Measurements from ENCODE around the gene ANGPTL4.
"Not testable (repeated sequence)": the region's sequence is repeated elsewhere in the genome, so short reads cannot be mapped to it uniquely, and the experiment has no call there.

The ANGPTL4 gene

GRCh38 chr19:8389891-8390616 lies 26.1 kb downstream of the ANGPTL4 start, which contains the start of gene RAB11B:
TSS of gene RAB11B (plus strand) at chr19:8390360. CDS start at chr19:8390417, 57 bp downstream.
- DNase-seq (ENCODE audit: low read depth) = peak; percentile 97

- peak; percentile 87 for DNase-seq (ENCODE audit: low read depth)
Measured at GRCh38 chr19:8390617-8390981, 26.6 kb downstream of the ANGPTL4 start.

GRCh38 chr19:8391198-8392016 lies 27.5 kb downstream of the ANGPTL4 start:
- DNase-seq (ENCODE audit: low read depth) = no peak

GRCh38 chr19:8392017-8392591 lies 28.1 kb downstream of the ANGPTL4 start:
- no peak for DNase-seq (ENCODE audit: low read depth)

- DNase-seq (ENCODE audit: low read depth) = no peak
Measured at GRCh38 chr19:8393192-8393870, 29.4 kb downstream of the ANGPTL4 start.

GRCh38 chr19:8393871-8394250 lies 29.9 kb downstream of the ANGPTL4 start:
- no peak for DNase-seq (ENCODE audit: low read depth)

GRCh38 chr19:8395621-8396082 lies 31.7 kb downstream of the ANGPTL4 start:
- DNase-seq (ENCODE audit: low read depth) = no peak

GRCh38 chr19:8396185-8396562 lies 32.2 kb downstream of the ANGPTL4 start:
- DNase-seq (ENCODE audit: low read depth) = no peak

- peak; percentile 47 for DNase-seq (ENCODE audit: low read depth)
Measured at GRCh38 chr19:8396563-8397203, 32.7 kb downstream of the ANGPTL4 start.

- DNase-seq (ENCODE audit: low read depth) = no peak
Measured at GRCh38 chr19:8397271-8397670, 33.3 kb downstream of the ANGPTL4 start.

GRCh38 chr19:8397746-8398310 lies 33.9 kb downstream of the ANGPTL4 start:
- no peak for DNase-seq (ENCODE audit: low read depth)

GRCh38 chr19:8398311-8398771 lies 34.4 kb downstream of the ANGPTL4 start:
- DNase-seq (ENCODE audit: low read depth) = no peak

- DNase-seq (ENCODE audit: low read depth) = no peak
Measured at GRCh38 chr19:8399681-8400188, 35.8 kb downstream of the ANGPTL4 start.

GRCh38 chr19:8401981-8402411 lies 38.0 kb downstream of the ANGPTL4 start:
- DNase-seq (ENCODE audit: low read depth) = no peak

- no peak for DNase-seq (ENCODE audit: low read depth)
Measured at GRCh38 chr19:8403098-8403819, 39.3 kb downstream of the ANGPTL4 start.

GRCh38 chr19:8403820-8404109 lies 39.8 kb downstream of the ANGPTL4 start:
- DNase-seq (ENCODE audit: low read depth) = no peak

GRCh38 chr19:8404391-8405151 lies 40.6 kb downstream of the ANGPTL4 start:
- no peak for DNase-seq (ENCODE audit: low read depth)

GRCh38 chr19:8410718-8411117 lies 46.8 kb downstream of the ANGPTL4 start:
- not testable (repeated sequence) for DNase-seq (ENCODE audit: low read depth)

- DNase-seq (ENCODE audit: low read depth) = peak; percentile 92
Measured at GRCh38 chr19:8412783-8413628, 49.1 kb downstream of the ANGPTL4 start, which contains the start of gene MARCHF2. TSS of gene MARCHF2 (plus strand) at chr19:8413305. CDS start at chr19:8421841, 8,536 bp downstream.

Data from activated T-helper 9 cell treated with anti-CD3 and anti-CD28 coated beads, Interleukin-2, amount 50 U/mL, for 16 hours (primary cell).